Measurements from ENCODE around the gene SLC2A3.
"Not testable (repeated sequence)": the region's sequence is repeated elsewhere in the genome, so short reads cannot be mapped to it uniquely, and the experiment has no call there.

The SLC2A3 gene

GRCh38 chr12:7950230-7950943, 14.4 kb upstream of the SLC2A3 start:
- DNase-seq (ENCODE audit: low spot score), result not testable (repeated sequence)

GRCh38 chr12:7948589-7949260, 12.7 kb upstream of the SLC2A3 start:
- DNase-seq (ENCODE audit: low spot score), result no peak

GRCh38 chr12:7947011-7947410, 11.0 kb upstream of the SLC2A3 start:
- no peak for DNase-seq (ENCODE audit: low spot score)

GRCh38 chr12:7944760-7945159, 8.8 kb upstream of the SLC2A3 start:
- DNase-seq (ENCODE audit: low spot score), result not testable (repeated sequence)

- no peak for DNase-seq (ENCODE audit: low spot score)
These were observed 4.9 kb upstream of the SLC2A3 start for GRCh38 chr12:7940906-7941305.

- DNase-seq (ENCODE audit: low spot score), result no peak
These were observed 2.0 kb upstream of the SLC2A3 start for GRCh38 chr12:7937833-7938506.

GRCh38 chr12:7934889-7935492, 996 bp downstream of the SLC2A3 start:
- no peak for DNase-seq (ENCODE audit: low spot score)

- no peak for DNase-seq (ENCODE audit: low spot score)
These were observed 1.7 kb downstream of the SLC2A3 start for GRCh38 chr12:7934091-7934888.

GRCh38 chr12:7933255-7933726, 2.7 kb downstream of the SLC2A3 start:
- DNase-seq (ENCODE audit: low spot score), result peak; percentile 92

- DNase-seq (ENCODE audit: low spot score), result not testable (repeated sequence)
These were observed 3.3 kb downstream of the SLC2A3 start for GRCh38 chr12:7932599-7933240.

GRCh38 chr12:7929083-7929792, 6.7 kb downstream of the SLC2A3 start:
- no peak for DNase-seq (ENCODE audit: low spot score)

GRCh38 chr12:7927470-7927869, 8.5 kb downstream of the SLC2A3 start:
- DNase-seq (ENCODE audit: low spot score), result no peak

GRCh38 chr12:7926068-7926666, 9.8 kb downstream of the SLC2A3 start:
- not testable (repeated sequence) for DNase-seq (ENCODE audit: low spot score)

- DNase-seq (ENCODE audit: low spot score), result no peak
These were observed 12.4 kb downstream of the SLC2A3 start for GRCh38 chr12:7923241-7924236.

GRCh38 chr12:7921181-7921580, 14.8 kb downstream of the SLC2A3 start:
- DNase-seq (ENCODE audit: low spot score), result not testable (repeated sequence)

- DNase-seq (ENCODE audit: low spot score), result not testable (repeated sequence)
These were observed 17.8 kb downstream of the SLC2A3 start for GRCh38 chr12:7918268-7918590.

- DNase-seq (ENCODE audit: low spot score), result no peak
These were observed 18.4 kb downstream of the SLC2A3 start for GRCh38 chr12:7917392-7918267.

GRCh38 chr12:7916936-7917335, 19.1 kb downstream of the SLC2A3 start:
- DNase-seq (ENCODE audit: low spot score), result no peak
